DND-41 (cell line): ENCODE data around the gene C21orf91.

Experiments used
- CTCF ChIP-seq: IDR thresholded peaks from 2 replicates; pipeline ENCODE4 v1.5.1; 2012; ENCODE audit warnings: borderline replicate concordance, low read length, moderate library complexity, mild to moderate bottlenecking; ENCODE audit not compliant: poor library complexity, severe bottlenecking; ENCODE audit errors: extremely low read depth
- EZH2 ChIP-seq: IDR thresholded peaks from 3 replicates; pipeline ENCODE4 v1.6.1; 2012; ENCODE audit warnings: borderline replicate concordance, low read depth, mild to moderate bottlenecking, moderate library complexity, low read length, inconsistent platforms; ENCODE audit not compliant: severe bottlenecking

- TF ChIP-seq CTCF (no peak), EZH2 (no peak)
Measured at GRCh38 chr21:17813353-17813752, 5.8 kb downstream of the C21orf91 start.
